CD14-positive monocyte (primary cell): ENCODE data around the gene LINC00237. TPM values are rescaled to one million over a fixed set of nuclear protein-coding genes. Genes with fewer than 3 reads are reported as not detected.
A peak's percentile ranks its signal among the peaks of the same experiment; 100 is the strongest.

ENCODE experiments used
- DNase-seq, 3 donors: peaks; one replicate each; pipeline ENCODE4 v3.0.0-alpha.2; 2011 to 2022
- H2AFZ ChIP-seq: 2 replicates; pipeline ENCODE4 v1.6.0; 2012; ENCODE audit warnings: mild to moderate bottlenecking, low read depth, low read length, inconsistent platforms; ENCODE audit not compliant: insufficient read depth, poor library complexity, severe bottlenecking
- H3K27ac ChIP-seq, 2 donors: 1 replicate in 1 of 2; 2 replicates in 1 of 2; pipeline ENCODE4 v1.5.1; 2012 to 2013; ENCODE audit warnings: low read length in 2 of 2, control low read depth in 1 of 2, inconsistent platforms in 1 of 2, low read depth in 1 of 2, mild to moderate bottlenecking in 1 of 2
- H3K27me3 ChIP-seq, 2 donors: one replicate each; pipeline versions ENCODE4 v1.6.0 to v1.6.1; 2011 to 2013; ENCODE audit warnings: low read length in 2 of 2; ENCODE audit not compliant: control insufficient read depth in 2 of 2, insufficient read depth in 2 of 2
- H3K36me3 ChIP-seq, 2 donors: replicated peaks in 1 of 2; 1 replicate in 1 of 2; 2 replicates in 1 of 2; pipeline versions ENCODE4 v1.5.1 to v1.6.1; 2012 to 2013; ENCODE audit warnings: low read length in 2 of 2, control low read depth in 1 of 2, inconsistent platforms in 1 of 2, mild to moderate bottlenecking in 1 of 2; ENCODE audit not compliant: insufficient read depth in 2 of 2, control insufficient read depth in 1 of 2
- H3K4me1 ChIP-seq, 2 donors: 1 replicate in 1 of 2; 2 replicates in 1 of 2; pipeline versions ENCODE4 v1.5.1 to v1.6.1; 2012 to 2013; ENCODE audit warnings: low read length in 2 of 2, control low read depth in 1 of 2, inconsistent platforms in 1 of 2, mild to moderate bottlenecking in 1 of 2, moderate library complexity in 1 of 2; ENCODE audit not compliant: insufficient read depth in 2 of 2, control insufficient read depth in 1 of 2
- H3K4me2 ChIP-seq: replicated peaks from 2 replicates; pipeline ENCODE3; 2012; ENCODE audit warnings: low read length, moderate library complexity, mild to moderate bottlenecking; ENCODE audit not compliant: poor library complexity, severe bottlenecking; ENCODE audit errors: extremely low read depth
- H3K4me3 ChIP-seq, 3 experiments: fragments of 200-600 bp in 1 of 3; sonication (generic) in 1 of 3; replicated peaks in 1 of 3; 1 replicate in 2 of 3; 2 replicates in 1 of 3; pipeline ENCODE4 v1.5.1; 2011 to 2013; ENCODE audit warnings: low read length in 3 of 3, mild to moderate bottlenecking in 3 of 3, control low read depth in 2 of 3, low read depth in 2 of 3, inconsistent platforms in 1 of 3, moderate library complexity in 1 of 3
- H3K79me2 ChIP-seq: 2 replicates; pipeline ENCODE4 v1.6.0; 2012; ENCODE audit warnings: mild to moderate bottlenecking, control low read depth, inconsistent platforms, low read length, moderate library complexity; ENCODE audit not compliant: insufficient read depth
- H3K9ac ChIP-seq: 2 replicates; pipeline ENCODE4 v1.6.0; 2017; ENCODE audit warnings: low read length, mild to moderate bottlenecking; ENCODE audit not compliant: insufficient read depth, poor library complexity, severe bottlenecking
- H3K9me3 ChIP-seq, 2 donors: replicated peaks in 1 of 2; 1 replicate in 1 of 2; 2 replicates in 1 of 2; pipeline versions ENCODE4 v1.5.1 to v1.6.1; 2012 to 2013; ENCODE audit warnings: low read length in 2 of 2, control low read depth in 1 of 2; ENCODE audit not compliant: control insufficient read depth in 1 of 2, insufficient read depth in 1 of 2
- H4K20me1 ChIP-seq: 2 replicates; pipeline ENCODE4 v1.6.0; 2012; ENCODE audit warnings: mild to moderate bottlenecking, low read length, control low read depth, moderate library complexity; ENCODE audit not compliant: insufficient read depth
- H3K27ac Mint-ChIP-seq, 7 donors: one replicate each; pipeline ENCODE4 v1.8.0; 2020; ENCODE audit warnings: mild to moderate bottlenecking in 7 of 7, mixed read lengths in 7 of 7, moderate library complexity in 6 of 7, inconsistent platforms in 2 of 7
- H3K27me3 Mint-ChIP-seq, 3 donors: one replicate each; pipeline ENCODE4 v1.8.0; 2021 to 2022; ENCODE audit warnings: low read depth in 3 of 3, mild to moderate bottlenecking in 3 of 3, mixed read lengths in 3 of 3, moderate library complexity in 3 of 3, inconsistent platforms in 1 of 3
- H3K36me3 Mint-ChIP-seq, 2 donors: one replicate each; pipeline ENCODE4 v1.8.0; 2020; ENCODE audit warnings: mixed read lengths in 2 of 2, inconsistent platforms in 1 of 2, mild to moderate bottlenecking in 1 of 2
- H3K4me1 Mint-ChIP-seq: one replicate; pipeline ENCODE4 v1.8.0; 2020; ENCODE audit warnings: mild to moderate bottlenecking, mixed read lengths
- H3K4me3 Mint-ChIP-seq, 2 donors: one replicate each; pipeline ENCODE4 v1.8.0; 2020; ENCODE audit warnings: mild to moderate bottlenecking in 2 of 2, mixed read lengths in 2 of 2, moderate library complexity in 1 of 2
- H3K9me3 Mint-ChIP-seq, 7 donors: one replicate each; pipeline ENCODE4 v1.8.0; 2020 to 2022; ENCODE audit warnings: mixed read lengths in 7 of 7, mild to moderate bottlenecking in 6 of 7, moderate library complexity in 6 of 7, inconsistent platforms in 2 of 7
- CTCF ChIP-seq: fragments of 200-600 bp; IDR thresholded peaks from one replicate; pipeline ENCODE4 v1.8.0; 2022; ENCODE audit warnings: antibody characterized with exemption, mild to moderate bottlenecking
- whole genome bisulfite sequencing: methylation state at CpG from one replicate; pipeline ENCODE4 v1.1.5; 2013; ENCODE audit warnings: missing lambda C conversion rate; ENCODE audit not compliant: insufficient coverage; 5-methylcytosine and 5-hydroxymethylcytosine counted together
- intact Hi-C, 2 donors: fragments of 100-400 bp; cut with micrococcal nuclease; formaldehyde crosslinking; loops; one replicate each; pipeline versions ENCODE4 v1.15.0 to v1.15.1; 2023
- polyA plus RNA-seq, 3 donors: library from polyadenylated mRNA; depleted of rRNA in 1 of 3; unstranded in 2 of 3; stranded (reverse) in 1 of 3; fragments of 300-500 nt in 2 of 3; fragments of >200 nt in 1 of 3; fragmentation: Illumina TruSeq in 2 of 3; gene quantifications; 1 replicate in 2 of 3; 2 replicates in 1 of 3; pipeline ENCODE4 v1.2.3, GENCODE V29; 2012 to 2021

The LINC00237 gene
- polyA plus RNA-seq, 3 donors, result 0.31 to 0.39 TPM; not detected in 1

- Histone ChIP-seq H3K9me3 (no peaks in the 10 kb centered on the region), H3K4me3 (no peak overlapping the region), H2AFZ (no peak overlapping the region), H3K27me3 (peaks cover 24 to 46% of the 10 kb centered on the region in 2 donors), H3K79me2 (no peaks in the 10 kb centered on the region), H3K9ac (no peak overlapping the region), H3K27ac (no peak overlapping the region), H3K4me2 (no peak overlapping the region), H3K4me1 (no peaks in the 10 kb centered on the region), H4K20me1 (no peaks in the 10 kb centered on the region), H3K36me3 (no peaks in the 10 kb centered on the region)
- no peaks in the 10 kb centered on the region for H3K4me1 Mint-ChIP-seq
- WGBS, result 80% methylated on average over 1 of the region's 4 CpGs
- intact Hi-C loops, result no loop called here
- peaks cover 0 to 8% (median 6%) of the 10 kb centered on the region in 7 donors for H3K9me3 Mint-ChIP-seq
- H3K36me3 Mint-ChIP-seq, result no peaks in the 10 kb centered on the region
- peaks cover 29 to 57% (median 31%) of the 10 kb centered on the region in 3 donors for H3K27me3 Mint-ChIP-seq
- peak overlapping the region in 1 of 2 donors; percentile 36 for H3K4me3 Mint-ChIP-seq
- TF ChIP-seq CTCF, result no peak
- no peak for DNase-seq
- no peak overlapping the region for H3K27ac Mint-ChIP-seq
Measured at GRCh38 chr20:21117521-21117920, 11.4 kb upstream of the LINC00237 start.

DNA sequence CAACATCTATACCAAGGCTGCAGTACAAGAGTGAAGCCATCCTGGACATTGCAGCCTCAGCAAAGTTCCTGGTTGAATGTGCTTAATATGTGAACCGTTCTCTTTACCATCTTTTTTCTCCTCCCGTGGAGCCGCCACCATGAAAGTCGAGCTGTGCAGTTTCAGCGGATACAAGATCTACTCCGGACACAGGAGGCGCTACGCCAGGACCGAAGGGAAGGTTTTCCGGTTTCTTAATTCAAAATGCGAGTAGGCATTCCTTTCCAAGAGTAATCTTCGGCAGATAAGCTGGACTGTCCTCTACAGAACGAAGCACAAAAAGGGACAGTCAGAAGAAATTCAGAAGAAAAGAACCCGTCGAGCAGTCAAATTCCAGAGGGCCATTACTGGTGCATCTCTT is 8.4 kb upstream of the LINC00237 start:
- Mint-ChIP-seq H3K4me1 (no peaks in the 10 kb centered on the region), H3K27ac (no peak overlapping the region), H3K36me3 (no peaks in the 10 kb centered on the region), H3K27me3 (peaks cover 38 to 73% (median 42%) of the 10 kb centered on the region in 3 donors), H3K9me3 (peaks cover 0 to 3% (median 0%) of the 10 kb centered on the region in 7 donors), H3K4me3 (no peak overlapping the region)
- Histone ChIP-seq H3K36me3 (no peaks in the 10 kb centered on the region), H3K4me2 (no peak overlapping the region), H3K79me2 (no peaks in the 10 kb centered on the region), H2AFZ (no peak overlapping the region), H3K9ac (no peak overlapping the region), H3K27me3 (peaks cover 41 to 75% of the 10 kb centered on the region in 2 donors), H3K27ac (no peak overlapping the region), H3K4me1 (no peaks in the 10 kb centered on the region), H3K9me3 (no peaks in the 10 kb centered on the region), H4K20me1 (no peaks in the 10 kb centered on the region), H3K4me3 (no peak overlapping the region)
- TF ChIP-seq CTCF, result no peak
- no peak for DNase-seq
- intact Hi-C loops, result no loop called here
- 93% methylated on average over 12 of the region's 15 CpGs for WGBS
